Uterus (tissue), 4 donors: Measurements from ENCODE around the gene ZNF148. TPM values are rescaled to one million over a fixed set of nuclear protein-coding genes. Genes with fewer than 3 reads are reported as not detected.

Source experiments
- DNase-seq, 2 donors: peaks; one replicate each; pipeline ENCODE4 v3.0.0-alpha.2; 2019 to 2020
- H3K27ac ChIP-seq, 2 donors: fragments of 200-600 bp; sonication (generic); 1 replicate in 1 of 2; 2 replicates in 1 of 2; pipeline ENCODE4 v1.5.1; 2016 to 2018
- H3K27me3 ChIP-seq, 2 donors: fragments of 200-600 bp; sonication (generic); one replicate each; pipeline ENCODE4 v1.5.1; 2018 to 2019; ENCODE audit warnings: control low read depth in 1 of 2
- H3K36me3 ChIP-seq, 2 donors: fragments of 200-600 bp; sonication (generic); one replicate each; pipeline ENCODE4 v1.5.1; 2019; ENCODE audit warnings: control low read depth in 1 of 2
- H3K4me1 ChIP-seq, 2 donors: fragments of 200-600 bp; sonication (generic); one replicate each; pipeline ENCODE4 v1.5.1; 2018 to 2019; ENCODE audit warnings: control low read depth in 1 of 2
- H3K4me3 ChIP-seq, 2 donors: fragments of 200-600 bp; sonication (generic); 1 replicate in 1 of 2; 2 replicates in 1 of 2; pipeline ENCODE4 v1.5.1; 2018 to 2019; ENCODE audit warnings: mild to moderate bottlenecking in 1 of 2
- H3K9me3 ChIP-seq, 2 donors: fragments of 200-600 bp; sonication (generic); one replicate each; pipeline ENCODE4 v1.5.1; 2019; ENCODE audit warnings: control low read depth in 1 of 2
- POLR2A ChIP-seq, 2 donors: fragments of 450-650 bp; IDR thresholded peaks; one replicate each; pipeline ENCODE4 v1.6.1; 2016; ENCODE audit warnings: antibody characterized with exemption in 2 of 2, mild to moderate bottlenecking in 1 of 2, moderate library complexity in 1 of 2
- intact Hi-C: fragments of 100-400 bp; cut with DNase I; formaldehyde crosslinking; loops from one replicate; pipeline ENCODE4 v1.15.1; 2023; ENCODE audit warnings: low total_unique reads
- total RNA-seq, 4 donors: library from RNA; depleted of rRNA in 3 of 4; stranded (reverse); fragments of >200 nt in 3 of 4; gene quantifications; one replicate each; pipeline versions ENCODE4 v1.1.0 to v1.2.4, GENCODE V29; 2014 to 2023
- TF ChIP-seq, protein P1 (sequence below), 4 experiments: fragments of 200-600 bp in 2 of 4; fragments of 450-650 bp in 2 of 4; sonication (generic) in 2 of 4; IDR thresholded peaks; one replicate each; pipeline ENCODE4 v1.5.1; 2016 to 2019; ENCODE audit warnings: antibody characterized with exemption in 4 of 4, mild to moderate bottlenecking in 2 of 4, moderate library complexity in 1 of 4
- donor health status: DM: yes; HTN: yes; CAD: no.

ZNF148 gene
- total RNA-seq, 4 donors from 2014 or later: 21.2 to 93.1 (median 53.0) TPM

DNA sequence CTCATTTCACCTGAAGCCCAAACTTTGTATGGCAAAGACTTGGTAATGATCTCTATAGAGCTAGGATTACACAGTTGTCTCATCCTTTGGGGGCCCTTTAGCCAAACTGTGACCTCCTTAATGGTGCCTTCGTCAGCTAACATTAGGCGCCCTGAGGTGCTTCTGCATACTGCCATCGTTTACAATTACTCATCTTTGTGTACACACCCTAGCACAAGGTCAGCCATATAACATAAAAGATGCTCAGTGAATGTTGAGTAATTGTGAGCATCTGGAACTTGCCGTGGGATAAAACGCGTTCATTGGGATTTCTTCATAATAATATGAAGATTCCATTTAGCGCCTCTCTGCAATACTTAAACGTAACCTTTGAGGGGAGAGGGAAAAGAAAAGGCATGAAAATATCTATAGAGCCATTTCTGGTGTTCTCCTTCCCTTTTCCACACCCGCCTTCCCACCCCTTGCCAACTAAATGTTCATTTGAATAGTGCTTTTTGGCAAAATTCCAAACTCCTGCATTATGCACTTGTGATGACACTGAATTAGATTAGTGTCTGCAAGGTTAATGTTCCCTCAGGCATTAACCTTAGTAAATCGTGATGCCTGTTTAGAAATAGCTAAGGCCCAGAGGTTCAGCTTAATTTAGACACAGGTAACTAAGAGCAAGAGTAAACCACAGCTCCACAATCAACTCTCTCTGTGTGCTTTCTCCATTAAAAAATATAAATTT lies 990 bp upstream of the ZNF148 start:
- H3K4me3 ChIP-seq: peak overlapping the region; percentile 81 to 90
- H3K27ac ChIP-seq: peak overlapping the region; percentile 89 to 91
- TF ChIP-seq, protein P1, sequence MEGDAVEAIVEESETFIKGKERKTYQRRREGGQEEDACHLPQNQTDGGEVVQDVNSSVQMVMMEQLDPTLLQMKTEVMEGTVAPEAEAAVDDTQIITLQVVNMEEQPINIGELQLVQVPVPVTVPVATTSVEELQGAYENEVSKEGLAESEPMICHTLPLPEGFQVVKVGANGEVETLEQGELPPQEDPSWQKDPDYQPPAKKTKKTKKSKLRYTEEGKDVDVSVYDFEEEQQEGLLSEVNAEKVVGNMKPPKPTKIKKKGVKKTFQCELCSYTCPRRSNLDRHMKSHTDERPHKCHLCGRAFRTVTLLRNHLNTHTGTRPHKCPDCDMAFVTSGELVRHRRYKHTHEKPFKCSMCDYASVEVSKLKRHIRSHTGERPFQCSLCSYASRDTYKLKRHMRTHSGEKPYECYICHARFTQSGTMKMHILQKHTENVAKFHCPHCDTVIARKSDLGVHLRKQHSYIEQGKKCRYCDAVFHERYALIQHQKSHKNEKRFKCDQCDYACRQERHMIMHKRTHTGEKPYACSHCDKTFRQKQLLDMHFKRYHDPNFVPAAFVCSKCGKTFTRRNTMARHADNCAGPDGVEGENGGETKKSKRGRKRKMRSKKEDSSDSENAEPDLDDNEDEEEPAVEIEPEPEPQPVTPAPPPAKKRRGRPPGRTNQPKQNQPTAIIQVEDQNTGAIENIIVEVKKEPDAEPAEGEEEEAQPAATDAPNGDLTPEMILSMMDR (IDR thresholded peaks at IDR 0.05): no peak
- no peak for TF ChIP-seq POLR2A (IDR thresholded peaks at IDR 0.05)
- intact Hi-C loops: no loop called here
- no peaks in the 10 kb centered on the region for H3K36me3 ChIP-seq
- H3K4me1 ChIP-seq: peaks cover 0 to 5% of the 10 kb centered on the region in 2 donors
- no peak for DNase-seq
- no peaks in the 10 kb centered on the region for H3K9me3 ChIP-seq
- H3K27me3 ChIP-seq: no peaks in the 10 kb centered on the region

DNA sequence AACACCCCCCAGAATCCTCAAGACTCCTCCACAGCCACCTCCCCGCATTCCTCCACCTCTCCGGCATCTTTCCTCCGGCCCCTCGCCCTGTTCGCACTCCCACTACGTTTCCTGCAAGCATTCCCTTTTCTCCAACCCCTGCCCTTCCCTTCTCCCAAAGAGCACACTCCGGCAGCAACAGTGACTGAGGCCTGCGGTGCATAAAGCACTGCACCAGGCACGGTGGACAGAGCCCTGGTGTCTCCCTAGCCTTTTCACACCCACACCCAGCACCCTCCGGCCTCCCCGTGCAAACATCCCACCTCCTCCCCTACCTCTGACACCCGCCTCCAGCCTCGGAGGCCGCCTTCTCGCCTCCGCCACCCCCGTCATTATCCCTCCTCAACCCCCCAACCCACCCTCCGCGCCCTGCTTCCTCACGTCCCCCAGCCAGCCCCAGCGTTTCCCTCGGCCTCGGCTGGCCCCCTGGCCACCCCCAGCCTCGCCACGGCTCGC lies 577 bp downstream of the ZNF148 start:
- intact Hi-C loops: no loop called here
- H3K27ac ChIP-seq: peak overlapping the region; percentile 89 to 91
- DNase-seq: peak in 1 of 2 donors; percentile 22
- H3K9me3 ChIP-seq: no peaks in the 10 kb centered on the region
- TF ChIP-seq, protein P1 (IDR thresholded peaks at IDR 0.05): no peak
- TF ChIP-seq POLR2A (IDR thresholded peaks at IDR 0.05): no peak
- H3K36me3 ChIP-seq: no peaks in the 10 kb centered on the region
- no peaks in the 10 kb centered on the region for H3K27me3 ChIP-seq
- peak overlapping the region; percentile 81 to 90 for H3K4me3 ChIP-seq
- H3K4me1 ChIP-seq: peaks cover 0 to 5% of the 10 kb centered on the region in 2 donors

DNA sequence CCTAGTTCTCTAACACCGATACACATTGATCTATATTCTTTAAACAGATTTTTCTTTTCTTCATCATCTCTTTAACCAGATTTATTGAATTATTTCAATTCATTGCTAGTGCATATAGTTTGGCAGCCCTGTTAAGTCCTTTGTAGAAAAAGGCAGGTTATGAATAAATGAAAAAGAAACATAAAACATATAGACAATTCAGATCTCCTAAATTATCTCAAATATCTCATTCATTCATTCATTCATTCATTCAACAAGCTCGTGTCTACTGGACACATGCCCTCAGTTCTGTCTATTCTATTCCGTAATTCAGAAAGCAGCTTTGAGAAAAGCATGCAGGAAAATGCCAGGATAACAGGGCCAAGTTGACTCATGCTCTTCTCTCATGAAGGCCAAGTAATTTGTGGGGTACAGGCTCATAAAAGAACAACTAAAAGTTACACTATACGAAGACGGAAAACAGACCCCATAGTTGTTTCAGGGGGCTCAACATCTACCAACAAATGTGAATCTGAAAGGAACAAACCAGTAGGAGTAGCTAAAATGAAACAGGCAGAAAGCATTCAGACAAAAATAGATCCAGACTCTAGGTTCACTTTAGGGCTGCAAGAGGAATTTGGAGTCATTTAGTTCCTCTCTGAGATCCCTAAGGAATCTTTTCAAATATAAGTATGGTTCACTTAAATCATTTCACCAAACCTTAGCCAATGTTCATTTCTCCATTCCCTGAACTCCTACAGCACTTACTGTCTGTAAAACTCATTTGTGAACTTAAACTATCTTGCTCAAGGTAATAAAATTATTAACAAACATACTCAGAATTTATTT lies 7.5 kb downstream of the ZNF148 start:
- no peaks in the 10 kb centered on the region for H3K36me3 ChIP-seq
- H3K4me3 ChIP-seq: no peak overlapping the region
- no peaks in the 10 kb centered on the region for H3K27me3 ChIP-seq
- TF ChIP-seq, protein P1 (IDR thresholded peaks at IDR 0.05): no peak
- TF ChIP-seq POLR2A (IDR thresholded peaks at IDR 0.05): no peak
- H3K27ac ChIP-seq: no peak overlapping the region
- no peak for DNase-seq
- no peaks in the 10 kb centered on the region for H3K9me3 ChIP-seq
- intact Hi-C loops: no loop called here
- H3K4me1 ChIP-seq: peaks cover 0 to 2% of the 10 kb centered on the region in 2 donors

DNA sequence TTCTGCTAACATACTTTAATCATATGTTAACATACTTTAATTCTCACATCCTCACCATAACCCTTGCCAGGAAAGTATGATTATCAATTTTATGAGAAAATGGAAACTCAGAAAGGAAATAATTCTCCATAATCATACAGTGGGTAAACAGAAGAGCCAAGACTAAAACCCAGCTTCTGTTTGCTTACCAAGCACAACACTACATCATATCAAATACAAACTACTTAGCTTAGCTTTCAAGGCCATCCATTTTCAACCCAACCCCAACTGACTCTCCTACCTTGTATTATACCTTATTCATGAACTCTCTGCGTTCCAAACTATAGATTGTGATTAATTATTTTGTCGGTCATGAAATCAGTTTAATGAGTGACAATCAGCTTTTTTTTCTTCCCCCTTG lies 9.0 kb downstream of the ZNF148 start:
- Histone ChIP-seq H3K4me3 (no peak overlapping the region), H3K36me3 (no peaks in the 10 kb centered on the region), H3K27ac (no peak overlapping the region), H3K27me3 (no peaks in the 10 kb centered on the region), H3K9me3 (no peaks in the 10 kb centered on the region), H3K4me1 (peaks cover 0 to 2% of the 10 kb centered on the region in 2 donors)
- intact Hi-C loops: no loop called here
- DNase-seq: no peak
- TF ChIP-seq, protein P1 (IDR thresholded peaks at IDR 0.05): no peak
- no peak for TF ChIP-seq POLR2A (IDR thresholded peaks at IDR 0.05)

DNA sequence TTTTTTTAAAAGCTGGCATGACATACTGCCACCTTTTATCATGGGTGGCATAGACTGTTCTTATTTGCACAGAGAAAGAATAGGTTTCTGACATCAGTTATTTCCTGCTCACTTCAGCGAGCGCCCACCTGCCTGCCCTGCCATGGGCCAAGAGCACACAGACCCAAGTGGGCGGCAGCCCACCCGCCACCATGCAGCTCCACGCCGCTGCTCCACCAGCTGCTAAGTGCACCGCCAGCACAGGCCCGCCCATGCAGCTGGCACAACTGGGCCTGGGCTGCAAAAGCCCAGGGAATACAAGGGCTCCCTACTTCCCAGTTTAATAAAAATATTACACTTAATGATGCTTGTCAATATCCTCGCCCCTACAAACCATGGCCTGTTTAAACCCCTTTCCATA lies 15.4 kb downstream of the ZNF148 start:
- TF ChIP-seq POLR2A (IDR thresholded peaks at IDR 0.05): no peak
- TF ChIP-seq, protein P1 (IDR thresholded peaks at IDR 0.05): no peak
- no peak overlapping the region for H3K27ac ChIP-seq
- no peaks in the 10 kb centered on the region for H3K36me3 ChIP-seq
- H3K9me3 ChIP-seq: no peaks in the 10 kb centered on the region
- no peak overlapping the region for H3K4me3 ChIP-seq
- H3K27me3 ChIP-seq: no peaks in the 10 kb centered on the region
- peaks cover 0 to 4% of the 10 kb centered on the region in 2 donors for H3K4me1 ChIP-seq
- DNase-seq: no peak
- intact Hi-C loops: no loop called here
